HG03196 (cell line): ENCODE measurements around the gene FCGR2B.
"Not testable (repeated sequence)": the region's sequence is repeated elsewhere in the genome, so short reads cannot be mapped to it uniquely, and the experiment has no call there.

ENCODE experiments used
- ATAC-seq: cut with Tn5 transposase; IDR thresholded peaks from one replicate; pipeline ENCODE4 v1.9.1; 2021; ENCODE audit not compliant: unreplicated experiment

FCGR2B gene

DNA sequence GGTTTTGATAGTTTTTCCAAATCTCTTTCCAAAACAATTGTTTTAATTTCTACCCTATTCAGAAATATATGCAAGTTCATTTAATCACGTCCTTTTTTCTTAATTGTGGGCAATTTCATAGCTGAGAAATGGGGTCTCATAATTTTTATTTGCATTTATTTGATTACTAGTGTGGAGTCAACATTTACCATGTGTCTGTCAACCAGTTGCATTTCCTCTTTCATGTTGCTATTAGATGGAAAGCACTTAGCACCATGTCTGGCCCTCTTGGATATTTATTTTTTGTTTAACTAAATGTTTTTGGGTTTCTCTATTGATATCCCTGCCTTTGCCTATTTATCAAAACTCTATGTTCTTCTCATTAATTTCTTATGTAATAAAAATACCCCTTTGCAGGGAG lies 18.1 kb upstream of the FCGR2B start:
- not testable (repeated sequence) for ATAC-seq

GRCh38 chr1:161647507-161648360 lies 15.2 kb upstream of the FCGR2B start:
- not testable (repeated sequence) for ATAC-seq

DNA sequence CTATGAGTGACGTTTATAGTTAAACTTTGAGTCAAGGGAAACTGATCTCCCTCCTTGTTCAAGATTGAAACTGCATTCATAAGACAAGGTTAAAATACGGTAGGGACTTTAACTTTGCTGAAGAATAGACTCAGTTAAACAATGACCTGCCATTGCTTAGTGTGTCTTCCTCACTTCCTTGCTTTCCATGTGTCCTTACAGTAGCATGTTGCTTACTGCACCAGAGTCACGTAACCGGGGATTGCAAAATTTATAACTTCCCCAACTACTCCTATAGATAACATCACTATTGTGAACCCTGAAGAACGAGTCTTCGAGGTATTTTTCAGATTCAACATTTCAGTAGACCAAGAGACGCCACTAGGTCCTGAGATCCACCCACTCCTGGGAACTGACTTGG lies 9.4 kb upstream of the FCGR2B start:
- not testable (repeated sequence) for ATAC-seq

GRCh38 chr1:161653971-161654370 lies 9.0 kb upstream of the FCGR2B start:
- not testable (repeated sequence) for ATAC-seq

DNA sequence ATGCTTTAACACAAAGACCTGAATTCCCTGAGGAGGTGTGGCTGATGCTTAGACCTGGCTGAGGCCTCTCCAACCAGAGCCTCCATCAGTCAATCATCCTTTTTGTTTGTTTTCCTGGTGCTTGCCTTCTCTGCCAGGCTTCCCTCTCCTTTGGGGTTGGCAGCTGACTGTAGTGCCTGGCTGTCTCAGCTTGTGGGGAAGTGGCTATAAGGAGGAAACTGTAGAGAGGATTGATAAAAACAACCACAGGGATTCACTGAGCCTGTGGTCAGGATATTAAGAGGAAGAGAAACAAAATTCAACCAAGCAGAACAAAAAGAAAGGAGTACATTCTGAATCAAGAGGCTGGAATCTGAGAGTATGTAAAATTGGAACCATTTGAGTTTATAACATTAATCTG lies 4.4 kb upstream of the FCGR2B start:
- ATAC-seq, result not testable (repeated sequence)

DNA sequence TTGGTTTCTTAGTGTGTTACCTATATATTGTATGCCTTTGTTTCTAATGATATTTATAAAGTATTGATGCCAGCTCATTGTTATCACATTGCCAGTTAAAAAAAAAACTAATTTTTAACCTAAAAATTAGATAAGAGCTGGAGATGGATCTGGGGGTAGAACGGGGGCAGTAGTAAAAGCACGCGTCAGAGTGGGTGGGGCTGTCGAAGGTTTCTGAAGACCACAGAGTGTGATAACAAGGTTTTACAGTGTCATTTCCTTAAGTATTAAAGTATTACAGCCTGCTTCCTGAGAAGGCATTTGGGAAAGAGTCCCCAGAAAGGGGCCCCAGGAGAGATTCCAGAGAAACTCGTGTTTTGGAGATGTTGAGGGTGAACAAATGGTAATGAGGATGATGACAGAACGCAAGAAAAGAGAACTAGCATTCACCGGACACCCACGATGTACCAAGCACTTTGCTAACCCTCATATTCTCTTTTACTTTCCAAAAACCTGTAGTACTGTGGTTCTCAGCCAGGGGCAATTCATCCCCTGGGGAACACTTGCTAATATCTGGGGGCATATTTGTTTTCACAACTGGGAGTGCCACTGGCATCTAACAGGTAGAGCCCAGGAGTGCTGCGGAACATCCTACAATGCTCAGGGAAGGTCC lies 1.2 kb upstream of the FCGR2B start:
- ATAC-seq, result not testable (repeated sequence)

- not testable (repeated sequence) for ATAC-seq
These were observed 626 bp downstream of the FCGR2B start for GRCh38 chr1:161663569-161663968.

GRCh38 chr1:161664689-161665088 lies 1.7 kb downstream of the FCGR2B start:
- ATAC-seq, result not testable (repeated sequence)

DNA sequence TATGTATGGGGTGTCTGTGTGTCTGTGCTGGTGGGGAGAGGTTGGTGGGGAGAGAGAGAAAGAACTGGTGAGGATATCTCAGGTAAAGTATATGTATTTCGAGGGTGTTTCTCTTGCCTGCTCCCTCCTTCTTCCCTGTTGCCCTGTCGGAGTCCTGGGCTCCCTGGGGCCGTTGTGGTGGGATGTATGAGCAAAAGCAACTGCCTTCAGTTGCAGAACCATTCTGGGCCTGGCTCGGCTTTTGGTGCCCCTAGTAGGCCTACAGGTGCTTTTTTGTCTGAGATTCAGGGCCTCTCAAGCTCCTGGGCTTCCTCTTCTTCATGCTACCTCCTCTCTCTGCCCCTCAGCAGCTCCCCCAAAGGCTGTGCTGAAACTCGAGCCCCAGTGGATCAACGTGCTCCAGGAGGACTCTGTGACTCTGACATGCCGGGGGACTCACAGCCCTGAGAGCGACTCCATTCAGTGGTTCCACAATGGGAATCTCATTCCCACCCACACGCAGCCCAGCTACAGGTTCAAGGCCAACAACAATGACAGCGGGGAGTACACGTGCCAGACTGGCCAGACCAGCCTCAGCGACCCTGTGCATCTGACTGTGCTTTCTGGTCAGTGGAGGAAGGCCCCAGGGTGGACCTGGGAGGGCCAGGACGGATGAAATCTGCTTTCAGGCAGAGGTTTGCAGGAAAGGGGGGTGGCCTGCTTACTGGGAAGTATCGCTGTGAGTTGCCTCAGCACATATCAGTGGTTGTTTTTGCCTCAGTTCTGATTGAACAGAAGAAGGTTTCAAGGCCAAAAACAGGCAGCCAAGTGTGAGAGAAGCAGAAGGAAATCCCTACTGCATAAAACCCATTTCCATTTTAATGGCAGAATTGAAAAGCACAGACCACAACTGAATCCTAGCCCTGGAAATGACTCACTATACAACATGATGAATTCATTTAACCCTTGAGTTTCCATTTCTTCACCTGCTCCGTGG lies 8.4 kb downstream of the FCGR2B start:
- not testable (repeated sequence) for ATAC-seq

DNA sequence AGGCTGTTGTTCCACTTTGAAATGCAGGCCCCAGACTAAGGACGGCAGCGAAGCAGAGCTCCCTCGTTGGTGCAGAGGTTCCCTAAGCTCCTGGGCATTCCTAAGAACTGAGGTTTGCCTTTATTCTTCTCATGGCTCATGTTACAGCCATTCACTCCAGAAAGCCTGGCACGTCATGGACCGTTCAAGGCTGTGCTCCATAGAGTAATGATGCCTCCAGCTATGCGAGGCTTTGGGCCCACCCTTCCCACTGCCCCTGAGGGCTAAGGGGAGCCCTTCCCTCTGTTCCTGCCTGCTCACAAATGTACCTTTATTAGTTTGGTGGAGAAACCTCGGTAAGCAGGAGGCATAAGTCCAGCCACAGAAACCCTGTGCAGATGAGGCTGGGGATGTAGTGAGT lies 10.5 kb downstream of the FCGR2B start:
- not testable (repeated sequence) for ATAC-seq

GRCh38 chr1:161674447-161674846 lies 11.5 kb downstream of the FCGR2B start:
- not testable (repeated sequence) for ATAC-seq

GRCh38 chr1:161674908-161675307 lies 12.0 kb downstream of the FCGR2B start:
- ATAC-seq, result not testable (repeated sequence)

GRCh38 chr1:161676441-161676840 lies 13.5 kb downstream of the FCGR2B start:
- ATAC-seq, result no peak

DNA sequence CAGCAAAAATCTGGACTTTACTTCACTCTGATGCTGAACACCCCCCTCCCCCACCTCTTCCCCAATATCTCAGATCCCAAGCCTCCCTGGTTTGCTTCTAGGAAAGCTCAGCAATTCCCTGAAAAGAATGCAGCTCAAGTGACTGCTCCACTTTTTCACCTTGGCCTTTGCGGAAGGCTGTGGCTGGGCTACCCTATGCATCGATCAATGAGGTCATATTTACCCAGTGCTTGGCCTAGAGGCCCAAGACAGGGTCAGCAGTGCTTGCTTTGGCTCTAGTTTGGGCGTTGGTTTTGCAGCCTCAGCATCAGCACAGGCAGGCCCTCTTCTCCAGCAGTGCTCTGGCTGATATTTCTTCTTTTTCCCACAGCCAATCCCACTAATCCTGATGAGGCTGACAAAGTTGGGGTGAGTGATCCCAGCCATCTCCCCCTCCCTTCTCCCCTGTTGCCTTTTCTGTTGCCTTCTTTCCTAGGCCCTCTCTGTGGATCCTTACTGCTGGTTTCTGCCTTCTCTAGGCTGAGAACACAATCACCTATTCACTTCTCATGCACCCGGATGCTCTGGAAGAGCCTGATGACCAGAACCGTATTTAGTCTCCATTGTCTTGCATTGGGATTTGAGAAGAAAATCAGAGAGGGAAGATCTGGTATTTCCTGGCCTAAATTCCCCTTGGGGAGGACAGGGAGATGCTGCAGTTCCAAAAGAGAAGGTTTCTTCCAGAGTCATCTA lies 14.2 kb downstream of the FCGR2B start:
- no peak for ATAC-seq

- no peak for ATAC-seq
These were observed 15.6 kb downstream of the FCGR2B start for GRCh38 chr1:161678500-161678899.

DNA sequence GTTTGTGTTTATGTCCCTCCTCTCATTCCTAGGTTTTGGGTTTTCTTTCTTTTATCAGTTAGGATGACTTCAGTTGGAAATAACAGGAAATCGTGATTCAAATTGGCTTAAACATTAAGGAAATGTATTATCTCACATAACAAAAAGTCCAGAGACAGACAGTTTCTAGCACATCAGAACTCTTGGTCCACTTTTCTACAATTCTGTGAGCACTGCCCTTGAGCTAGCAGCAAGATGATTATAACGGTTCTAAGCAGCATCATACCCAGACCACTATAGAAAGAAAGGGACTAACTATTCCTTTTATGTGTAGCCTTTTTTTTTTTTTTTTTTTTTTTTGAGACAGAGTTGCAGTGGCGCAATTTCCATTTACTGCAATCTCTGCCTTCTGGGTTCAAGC lies 18.9 kb downstream of the FCGR2B start:
- no peak for ATAC-seq

DNA sequence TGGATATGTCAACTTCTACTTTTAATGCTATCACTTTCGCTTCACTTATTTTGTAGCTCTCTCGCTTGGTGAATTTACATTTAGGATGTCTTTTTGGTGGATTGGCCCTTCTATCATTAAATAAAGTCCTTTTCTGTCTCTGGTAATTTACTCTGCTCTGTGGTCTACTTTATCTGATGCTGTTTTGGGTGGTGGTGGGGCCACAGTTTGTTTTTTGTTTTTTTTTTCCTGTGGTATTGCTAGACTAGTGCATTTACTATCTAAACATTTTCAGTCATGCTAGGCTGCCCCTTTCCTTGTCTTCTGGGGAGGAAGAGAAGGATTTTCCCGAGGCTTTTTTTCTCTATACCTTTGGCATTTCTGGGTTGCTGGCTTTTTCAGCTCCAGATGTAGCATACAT lies 26.0 kb downstream of the FCGR2B start:
- ATAC-seq, result no peak

DNA sequence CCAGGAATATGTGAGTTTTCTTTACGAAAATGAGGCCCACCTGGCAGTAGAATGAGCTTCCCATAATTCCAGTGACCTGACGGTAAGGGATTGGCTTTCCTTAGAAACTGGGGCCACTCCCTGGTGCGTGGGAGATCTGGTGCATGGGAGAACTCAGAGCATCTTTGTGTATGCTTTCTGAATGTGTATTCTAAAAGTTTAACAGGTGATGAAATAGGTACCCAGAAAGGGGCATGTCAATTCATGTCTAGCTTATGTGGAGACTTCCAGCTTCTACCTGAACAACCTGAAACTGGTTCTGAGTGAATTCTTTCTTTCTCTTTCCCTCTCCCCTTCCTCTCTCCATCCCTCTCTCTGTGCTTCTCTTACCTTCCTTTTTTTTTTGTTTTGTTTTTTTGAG lies 28.9 kb downstream of the FCGR2B start:
- no peak for ATAC-seq

GRCh38 chr1:161693020-161693712 lies 30.2 kb downstream of the FCGR2B start:
- ATAC-seq, result not testable (repeated sequence)

DNA sequence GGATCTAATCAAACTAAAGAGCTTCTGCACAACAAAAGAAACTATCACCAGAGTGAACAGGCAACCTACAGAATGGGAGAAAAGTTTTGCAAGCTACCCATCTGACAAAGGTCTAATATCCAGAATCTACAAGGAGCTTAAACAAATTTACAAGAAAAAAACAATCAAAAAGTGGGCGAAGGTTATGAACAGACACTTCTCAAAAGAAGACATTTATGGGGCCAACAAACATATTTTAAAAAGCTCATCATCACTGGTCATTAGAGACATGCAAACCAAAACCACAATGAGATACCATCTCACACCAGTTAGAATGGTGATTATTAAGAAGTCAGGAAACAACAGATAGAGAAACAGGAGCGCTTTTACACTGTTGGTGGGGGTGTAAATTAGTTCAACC lies 35.4 kb downstream of the FCGR2B start:
- ATAC-seq, result not testable (repeated sequence)
